Skeletal muscle cell (primary cell): ENCODE measurements around the gene KRT80.
A peak's percentile ranks its signal among the peaks of the same experiment; 100 is the strongest.

Experiments
- DNase-seq: peaks from one replicate; pipeline ENCODE4 v3.0.0-alpha.2; 2010; ENCODE audit warnings: low read depth
- H3K4me3 ChIP-seq: 2 replicates; pipeline ENCODE4 v1.5.1; 2011; ENCODE audit warnings: low read depth, mild to moderate bottlenecking, control low read depth, low read length, moderate library complexity

Gene KRT80

DNA sequence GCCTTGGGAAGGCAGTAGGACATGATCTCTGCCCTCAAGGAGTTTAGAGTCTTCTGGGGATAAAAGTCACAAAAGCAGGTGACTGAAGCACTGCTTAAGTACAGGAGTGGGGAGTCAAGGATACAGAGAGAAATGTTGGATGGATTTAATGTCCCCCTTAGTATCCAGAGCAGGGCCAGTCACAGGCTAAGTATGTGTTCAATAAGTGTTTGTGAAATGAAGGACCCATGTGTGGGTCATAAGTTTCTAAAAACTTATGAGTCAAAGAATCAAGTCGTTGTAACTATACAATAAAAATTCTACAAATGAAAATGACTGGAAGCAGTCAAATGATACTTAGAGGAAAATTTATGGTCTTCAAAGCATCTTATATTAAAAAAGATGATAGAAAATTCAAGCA is 25.1 kb downstream of the KRT80 start:
- DNase-seq: no peak
- H3K4me3 ChIP-seq: no peak overlapping the region

GRCh38 chr12:52165096-52165855 is 26.5 kb downstream of the KRT80 start:
- H3K4me3 ChIP-seq: no peak overlapping the region
- no peak for DNase-seq

DNA sequence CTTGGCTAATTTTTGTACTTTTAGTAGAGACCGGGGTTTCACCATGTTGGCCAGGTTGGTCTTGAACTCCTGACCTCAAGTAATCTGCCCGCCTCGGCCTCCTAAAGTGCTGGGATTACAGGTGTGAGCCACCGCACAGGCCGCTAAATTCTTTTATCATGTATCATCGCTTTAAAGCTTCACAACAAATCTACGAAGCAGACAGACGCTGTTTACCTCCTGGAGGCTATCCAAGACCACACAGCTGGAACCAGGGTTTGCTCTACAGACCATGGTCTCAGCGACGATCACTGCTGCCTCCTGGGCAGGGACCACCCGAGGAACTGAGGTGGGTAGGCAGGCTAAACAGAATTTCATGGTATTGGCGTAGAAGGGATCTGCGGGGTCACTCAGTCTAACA is 27.2 kb downstream of the KRT80 start:
- no peak for DNase-seq
- no peak overlapping the region for H3K4me3 ChIP-seq

- H3K4me3 ChIP-seq: no peak overlapping the region
- DNase-seq: no peak
Observed at GRCh38 chr12:52162981-52163380, 28.8 kb downstream of the KRT80 start.

GRCh38 chr12:52160200-52160599 is 31.6 kb downstream of the KRT80 start:
- H3K4me3 ChIP-seq: no peak overlapping the region
- DNase-seq: no peak

GRCh38 chr12:52157566-52158150 is 34.2 kb downstream of the KRT80 start:
- H3K4me3 ChIP-seq: no peak overlapping the region
- DNase-seq: no peak

- no peak for DNase-seq
- no peak overlapping the region for H3K4me3 ChIP-seq
Observed at GRCh38 chr12:52156757-52157565, 34.9 kb downstream of the KRT80 start.

DNA sequence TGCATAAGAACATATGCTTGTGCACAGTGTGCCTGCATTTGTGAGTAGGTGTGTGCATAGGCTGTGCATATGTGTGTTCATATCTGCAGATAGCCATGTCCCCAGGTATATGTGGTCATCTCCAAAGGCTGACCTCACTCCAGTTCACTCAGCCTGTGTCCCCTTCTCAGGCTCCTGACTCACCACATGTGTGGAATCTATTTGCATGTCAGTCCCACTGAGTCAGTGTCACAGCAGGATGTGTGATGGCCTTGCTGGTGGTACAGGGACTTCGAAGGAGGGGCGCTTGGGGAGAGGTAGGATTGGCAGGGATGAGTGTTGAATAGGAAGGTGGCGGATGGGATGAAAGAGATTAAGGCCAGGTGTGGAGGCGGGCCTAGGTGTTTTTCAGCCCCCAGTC is 35.5 kb downstream of the KRT80 start:
- H3K4me3 ChIP-seq: no peak overlapping the region
- no peak for DNase-seq

GRCh38 chr12:52155048-52155868 is 36.6 kb downstream of the KRT80 start:
- DNase-seq: no peak
- no peak overlapping the region for H3K4me3 ChIP-seq

DNA sequence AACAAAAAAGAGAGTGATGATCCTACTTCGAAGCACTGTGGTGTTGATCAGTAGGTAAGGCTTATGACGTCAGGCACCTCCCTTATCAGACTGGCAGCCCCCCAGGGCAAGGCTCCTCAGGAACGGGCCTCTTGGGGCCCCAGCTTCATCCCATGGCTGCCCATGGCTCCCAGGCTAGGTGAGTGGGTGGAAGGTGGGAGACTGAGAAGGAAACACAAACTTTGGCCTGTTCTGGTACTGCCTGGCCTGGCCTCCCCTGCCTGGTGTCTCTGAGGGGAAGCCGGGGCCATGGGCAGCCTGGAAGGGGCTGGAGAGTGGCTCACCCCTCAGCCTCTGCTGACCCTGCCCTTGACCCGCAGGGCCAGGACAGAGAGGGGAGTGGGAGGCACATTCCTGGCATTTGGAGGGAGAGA is 38.9 kb downstream of the KRT80 start:
- H3K4me3 ChIP-seq: no peak overlapping the region
- no peak for DNase-seq

- peak overlapping the region; percentile 37 for H3K4me3 ChIP-seq
- no peak for DNase-seq
Observed at GRCh38 chr12:52151837-52152783, 39.7 kb downstream of the KRT80 start.

DNA sequence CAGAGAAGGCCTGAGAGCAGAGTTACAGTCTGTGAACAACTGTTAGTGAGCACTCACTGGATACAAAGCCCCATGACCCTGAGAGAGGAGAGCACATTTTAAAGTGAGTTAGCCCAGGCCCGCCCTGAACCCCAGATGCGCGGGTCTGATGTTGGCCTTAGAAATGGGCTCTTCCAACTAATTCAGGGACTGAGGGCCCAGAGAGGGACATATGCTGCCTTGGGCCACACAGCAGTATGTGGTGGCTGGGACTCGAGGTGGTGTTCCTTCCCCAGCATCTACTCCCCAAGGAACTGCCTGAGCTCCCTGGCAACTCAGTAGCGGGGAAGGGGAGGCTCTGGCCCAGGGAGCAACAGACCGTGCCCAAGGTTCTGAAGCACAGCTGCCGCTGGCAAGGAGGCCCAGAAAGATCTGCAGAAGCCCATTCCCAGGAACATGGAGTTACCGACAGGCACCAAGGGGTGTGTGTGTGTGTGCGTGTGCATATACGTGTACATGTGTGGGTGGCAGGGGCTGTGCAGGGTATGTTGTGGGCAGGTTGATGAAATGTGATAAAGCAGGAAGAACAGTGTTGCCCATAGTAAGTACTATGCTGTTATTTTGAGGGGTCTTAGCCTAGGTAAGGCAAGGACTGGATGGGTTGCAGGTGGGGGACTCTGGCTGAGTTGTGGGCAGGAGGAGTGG is 40.5 kb downstream of the KRT80 start:
- no peak for DNase-seq

DNA sequence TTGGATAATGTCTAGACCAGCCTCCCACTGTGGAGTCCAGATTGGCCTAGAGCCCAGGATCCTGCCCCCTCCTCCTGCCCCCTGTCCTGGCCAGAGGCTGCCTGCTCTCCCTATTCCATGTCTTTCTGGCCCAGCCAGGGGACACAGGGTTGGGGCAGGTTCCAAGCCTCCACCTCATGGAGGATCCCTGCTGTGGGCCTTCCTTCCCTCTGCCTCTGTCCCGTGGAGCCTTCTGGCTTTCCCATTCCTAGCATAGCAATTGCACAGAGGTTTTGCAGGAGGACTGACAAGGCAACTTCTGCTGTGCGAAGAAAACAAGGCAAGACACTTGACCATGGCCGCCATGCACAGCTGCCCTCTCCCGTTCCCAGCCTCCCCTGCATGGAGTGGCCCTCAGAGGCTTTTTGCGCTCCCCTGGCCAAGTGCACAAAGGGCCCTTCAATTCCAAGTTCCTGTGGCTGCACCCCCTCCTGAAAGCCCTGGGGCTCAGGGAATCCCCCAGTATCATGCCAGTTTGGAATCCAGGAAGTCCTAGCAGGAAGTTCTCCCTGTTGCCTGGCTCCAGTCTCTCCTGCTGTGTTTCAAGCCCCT is 42.1 kb downstream of the KRT80 start:
- DNase-seq: no peak
- H3K4me3 ChIP-seq: no peak overlapping the region

More for the DNA sequence above, 40.5 kb downstream of the KRT80 start:
- no peak overlapping the region for H3K4me3 ChIP-seq

GRCh38 chr12:52149182-52149641 is 42.6 kb downstream of the KRT80 start:
- DNase-seq: no peak
- no peak overlapping the region for H3K4me3 ChIP-seq

- DNase-seq: no peak
- H3K4me3 ChIP-seq: no peak overlapping the region
Observed at GRCh38 chr12:52148464-52149181, 43.2 kb downstream of the KRT80 start.

- H3K4me3 ChIP-seq: no peak overlapping the region
- DNase-seq: no peak
Observed at GRCh38 chr12:52147964-52148463, 43.8 kb downstream of the KRT80 start.
